ENCODE measurements around the gene SMIM44.
"Not testable (repeated sequence)": the region's sequence is repeated elsewhere in the genome, so short reads cannot be mapped to it uniquely, and the experiment has no call there.

The SMIM44 gene

DNA sequence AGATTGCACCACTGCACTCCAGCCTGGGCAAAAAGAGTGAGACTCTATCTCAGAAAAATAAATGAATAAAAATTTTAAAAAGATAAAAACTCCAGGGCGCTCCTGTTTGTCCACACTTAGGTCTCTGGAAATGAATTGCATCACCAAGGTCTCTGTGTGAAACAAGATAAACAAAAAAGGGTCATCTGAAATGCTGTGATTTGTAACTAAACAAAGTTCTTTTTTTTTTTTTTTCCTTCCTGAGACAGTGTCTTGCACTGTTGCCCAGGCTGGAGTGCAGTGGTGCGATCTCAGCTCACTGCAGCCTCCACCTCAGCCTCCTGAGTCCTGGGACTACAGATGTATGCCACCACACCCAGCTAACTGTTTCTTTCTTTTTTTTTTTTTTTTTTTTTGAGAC lies 34.4 kb upstream of the SMIM44 start:
- DNase-seq = no peak

DNA sequence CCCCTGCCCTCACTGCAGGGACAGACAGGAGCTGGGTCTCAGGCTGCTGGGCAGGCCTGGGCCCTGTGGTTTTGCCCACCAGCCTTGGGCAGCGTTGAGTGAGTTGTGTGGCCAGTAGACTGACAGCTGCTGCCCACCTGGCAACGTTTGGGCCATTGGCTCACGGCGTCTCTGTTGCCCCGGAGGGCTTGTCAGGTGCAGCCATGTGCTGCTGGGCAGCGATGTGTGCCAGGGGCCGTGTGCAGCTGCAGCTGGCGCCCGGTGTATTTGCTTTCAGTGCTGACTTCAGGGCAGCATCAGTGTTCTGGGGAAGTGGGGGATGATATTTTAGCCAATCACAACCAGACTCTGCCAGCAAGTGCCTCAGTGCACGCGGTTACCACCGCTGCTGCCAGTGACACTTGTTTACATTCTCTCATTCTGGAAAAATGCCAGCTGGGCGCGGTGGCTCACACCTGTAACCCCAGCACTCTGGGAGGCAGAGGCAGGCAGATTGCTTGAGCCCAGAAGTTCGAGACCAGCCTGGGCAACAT lies 33.5 kb upstream of the SMIM44 start:
- no peak for DNase-seq

DNA sequence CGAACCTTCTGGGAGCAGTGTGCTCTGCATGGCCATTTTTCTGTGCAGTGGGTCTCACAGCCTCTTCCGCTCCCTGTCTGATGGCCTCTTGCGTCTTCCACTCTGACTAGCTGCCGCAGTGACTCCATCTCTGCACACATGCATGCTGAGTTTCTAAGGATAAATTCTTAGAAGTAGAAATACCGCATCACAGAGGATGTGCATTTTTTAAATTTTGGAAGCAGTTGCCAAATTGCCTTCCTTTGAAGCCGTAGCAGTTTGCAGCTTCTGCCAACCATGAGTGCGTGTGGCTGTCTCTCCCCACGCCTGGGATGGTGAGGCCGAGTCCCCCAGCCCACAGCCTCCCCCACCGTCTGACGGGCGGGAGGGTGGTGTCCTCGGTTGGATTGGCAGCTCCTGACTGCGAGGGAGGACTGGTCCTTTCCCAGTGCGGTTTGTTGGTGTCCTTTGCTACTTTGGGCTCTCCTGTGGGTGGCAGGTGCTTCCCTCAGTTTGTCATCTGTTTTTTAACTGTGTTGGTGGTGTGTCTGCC lies 32.7 kb upstream of the SMIM44 start:
- no peak for DNase-seq

DNA sequence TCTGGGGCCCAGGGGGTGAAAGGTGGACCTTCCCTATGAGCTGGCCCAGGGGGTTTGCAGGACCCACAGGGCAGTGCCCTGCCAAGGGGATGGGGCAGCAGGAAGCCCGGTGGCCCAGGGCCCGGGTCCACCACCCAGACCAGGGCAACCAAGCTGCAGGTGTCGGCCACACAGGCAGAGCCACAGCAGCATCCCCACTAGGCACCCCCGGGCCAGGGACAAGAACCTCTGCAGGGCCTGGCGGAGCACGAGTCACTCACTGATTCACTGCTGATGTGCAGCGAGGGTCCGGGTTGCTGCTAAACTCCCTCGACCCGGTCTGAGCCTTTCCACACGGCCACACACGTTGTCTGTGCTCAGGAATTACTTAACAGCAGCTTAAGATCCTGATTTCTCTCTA lies 31.7 kb upstream of the SMIM44 start:
- DNase-seq = no peak

DNA sequence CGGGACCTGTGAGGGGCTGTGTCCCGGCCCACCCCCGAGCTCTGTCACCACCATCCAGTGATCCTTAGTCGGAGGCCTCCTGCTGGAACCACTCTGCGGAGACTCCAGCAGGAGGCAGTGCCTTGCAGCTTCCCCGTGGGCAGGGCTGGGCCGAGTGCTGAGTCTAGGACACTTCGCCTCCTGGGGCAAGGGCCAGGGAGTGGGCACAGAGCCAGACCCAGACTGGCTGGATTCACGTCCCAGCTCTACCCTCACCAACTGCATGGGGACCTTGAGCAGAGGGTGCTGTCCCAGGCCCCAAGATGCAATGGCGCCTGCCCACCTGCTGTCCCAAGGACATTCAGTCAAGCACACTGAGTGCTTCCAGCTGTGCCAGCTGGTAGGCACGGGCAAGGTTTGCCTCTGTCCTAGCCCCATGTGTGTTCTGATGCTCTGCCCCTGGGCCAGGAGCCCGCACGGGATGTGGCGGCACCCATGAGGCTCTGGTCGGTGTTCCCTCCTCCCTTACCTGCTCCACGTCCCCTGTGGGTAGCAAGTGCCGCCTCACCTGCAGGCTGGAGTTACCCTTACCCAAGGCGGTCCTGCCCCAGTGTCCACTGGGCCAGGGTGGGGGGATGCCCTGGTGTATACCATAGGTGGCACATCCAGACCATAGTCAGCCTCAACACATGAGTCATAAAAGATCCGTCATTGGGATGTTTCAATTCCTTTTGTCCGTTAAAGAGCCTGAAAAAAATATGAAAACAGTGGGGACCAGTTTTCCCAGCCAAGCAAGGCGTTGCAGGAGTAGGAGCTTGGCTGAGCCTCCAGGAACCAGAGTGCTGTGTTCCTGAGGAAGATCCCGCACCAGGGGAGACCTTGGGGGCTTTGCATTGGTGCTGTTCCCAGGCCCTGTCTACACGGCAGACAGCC lies 30.2 kb upstream of the SMIM44 start:
- DNase-seq = no peak

DNA sequence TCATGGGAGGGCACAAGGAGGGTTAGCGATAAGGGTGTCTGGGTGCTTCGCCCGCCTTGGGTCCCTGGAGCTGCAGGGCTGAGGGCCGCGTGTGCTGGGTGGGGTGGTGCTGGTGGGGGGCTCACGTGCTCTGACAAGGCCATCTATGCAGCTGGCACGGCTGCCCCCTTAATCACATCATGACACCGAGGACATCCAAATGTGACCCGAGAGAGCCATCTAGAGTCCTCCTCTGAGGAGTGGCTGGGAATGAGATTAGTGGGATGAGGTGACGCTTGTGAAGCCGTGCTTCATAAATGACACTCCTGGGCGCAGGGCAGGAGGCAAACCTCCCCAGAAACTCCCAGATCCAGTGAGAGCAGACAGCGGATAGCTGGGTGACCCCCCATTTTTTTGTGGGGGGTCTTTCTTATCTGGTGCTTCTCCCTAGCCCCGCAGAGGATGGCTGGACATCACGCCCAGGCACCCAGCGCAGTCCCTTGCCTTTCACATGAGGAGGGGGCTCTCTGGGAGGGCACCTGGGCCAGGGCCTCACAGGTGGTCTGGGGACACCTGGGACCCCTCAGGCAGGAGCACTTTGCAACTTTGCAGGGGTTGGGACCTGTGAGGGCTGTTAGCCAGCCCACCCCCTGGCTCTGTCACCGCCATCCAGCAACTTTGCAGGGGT lies 29.5 kb upstream of the SMIM44 start:
- DNase-seq = no peak

DNA sequence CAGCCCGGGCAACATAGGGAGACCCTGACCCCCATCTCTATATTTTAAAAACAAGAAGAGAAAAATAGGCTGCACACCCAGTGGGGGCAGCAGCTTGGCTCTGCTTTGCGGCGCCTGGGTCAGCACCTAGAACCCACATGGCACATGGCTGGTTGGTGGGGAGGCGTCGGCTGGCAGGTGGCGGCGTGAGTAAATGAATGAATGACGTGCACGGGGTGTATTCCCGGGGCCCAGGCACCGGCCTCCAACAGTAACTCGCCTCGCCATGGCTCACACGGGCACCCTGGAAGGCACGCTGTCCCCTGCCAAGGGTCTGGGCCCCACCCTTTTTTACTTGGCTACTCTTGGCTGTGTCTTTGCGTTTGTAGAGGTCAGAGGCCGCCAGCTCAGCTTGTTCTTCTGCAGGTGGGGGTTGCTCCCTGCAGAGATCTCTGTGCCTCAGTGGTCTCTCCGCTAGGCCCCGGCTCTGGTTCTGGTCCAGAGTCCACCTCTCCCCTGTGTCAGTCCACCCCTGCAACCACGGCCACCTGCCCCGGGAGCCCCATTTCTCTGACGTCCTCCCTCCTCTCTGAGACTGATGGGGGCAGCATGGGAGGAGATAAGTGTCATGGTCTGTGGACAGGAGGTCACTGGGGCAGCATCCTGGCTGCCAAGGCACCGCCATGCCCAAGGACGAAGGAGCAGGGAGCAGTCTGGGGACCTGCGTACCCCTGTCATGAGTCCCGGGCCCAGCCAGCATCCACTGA lies 28.4 kb upstream of the SMIM44 start:
- no peak for DNase-seq

DNA sequence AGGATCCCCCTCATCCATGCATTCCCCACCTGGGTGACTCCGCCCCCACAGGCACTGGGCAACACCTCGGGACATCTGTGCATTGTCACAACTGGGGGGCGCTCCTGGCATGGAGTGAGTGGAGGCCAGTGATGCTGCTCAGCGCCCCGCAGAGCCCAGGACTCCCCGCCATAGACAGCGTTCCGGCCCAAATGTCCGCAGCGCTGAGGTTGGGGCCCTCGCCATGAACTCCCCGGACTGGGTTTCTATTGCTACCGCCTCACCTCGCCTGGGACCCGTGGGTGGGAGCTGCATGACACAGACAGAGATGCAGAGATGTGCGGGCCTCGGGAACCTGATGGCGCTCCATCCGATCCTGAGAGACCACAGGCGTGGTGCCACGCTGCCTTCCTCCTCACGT lies 27.5 kb upstream of the SMIM44 start:
- no peak for DNase-seq

DNA sequence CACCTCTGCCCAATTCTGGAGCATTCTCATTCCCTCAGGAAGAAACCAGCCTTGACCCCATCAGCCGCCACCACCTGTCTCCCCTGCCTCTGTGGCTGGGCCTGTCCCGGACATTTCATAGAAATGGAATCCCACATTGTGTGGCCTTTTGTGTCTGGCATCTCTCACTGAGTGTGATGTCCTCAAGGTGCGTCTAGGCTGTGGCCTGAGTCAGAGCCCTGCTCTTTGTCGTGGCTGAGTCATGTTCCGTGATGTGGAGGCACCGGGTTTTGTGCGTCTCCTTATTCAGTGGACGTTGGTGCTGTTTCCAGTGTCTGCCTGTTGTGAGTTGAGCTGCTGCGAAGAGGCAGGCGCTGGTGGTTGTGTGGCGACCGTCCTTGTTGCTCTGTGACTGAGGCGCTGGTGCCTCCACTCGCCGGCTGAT lies 26.3 kb upstream of the SMIM44 start:
- peak; percentile 17 for DNase-seq

DNA sequence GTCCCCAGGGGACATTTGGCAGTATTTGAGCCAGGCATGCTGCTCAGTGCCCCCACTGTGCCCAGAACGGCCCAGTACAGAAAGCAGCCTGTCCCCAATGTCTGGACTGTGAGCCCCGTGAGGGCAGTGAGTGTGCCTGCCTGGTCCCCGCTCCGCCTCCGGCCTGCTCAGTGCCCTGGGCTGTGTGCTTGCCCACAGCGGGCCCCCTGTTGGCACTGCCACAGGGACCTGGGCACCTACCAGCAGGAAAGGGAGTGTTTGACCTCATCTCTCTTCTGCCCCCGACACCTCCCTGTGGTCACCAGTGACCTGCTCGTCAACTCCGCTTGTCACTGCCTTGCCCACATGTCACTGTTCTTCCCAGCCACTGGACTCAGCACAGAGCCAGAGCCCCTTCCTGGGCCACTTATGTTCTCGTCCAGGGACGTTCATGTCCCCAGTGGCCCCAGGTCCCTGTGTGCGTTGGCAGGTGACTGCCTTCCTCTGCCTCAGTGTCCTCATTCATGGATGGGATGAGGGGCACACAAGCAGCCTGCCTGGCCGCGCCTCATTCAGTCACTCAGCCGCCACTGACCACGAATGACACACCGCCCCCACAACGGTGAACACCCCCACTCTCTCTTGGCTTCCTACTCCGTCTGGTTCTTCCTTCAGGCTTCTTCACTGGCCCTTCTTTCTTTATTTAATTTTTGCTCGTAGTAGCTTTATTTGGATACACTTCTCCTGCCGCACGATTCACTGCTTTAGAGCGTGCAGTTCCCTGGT lies 25.7 kb upstream of the SMIM44 start:
- DNase-seq = no peak

DNA sequence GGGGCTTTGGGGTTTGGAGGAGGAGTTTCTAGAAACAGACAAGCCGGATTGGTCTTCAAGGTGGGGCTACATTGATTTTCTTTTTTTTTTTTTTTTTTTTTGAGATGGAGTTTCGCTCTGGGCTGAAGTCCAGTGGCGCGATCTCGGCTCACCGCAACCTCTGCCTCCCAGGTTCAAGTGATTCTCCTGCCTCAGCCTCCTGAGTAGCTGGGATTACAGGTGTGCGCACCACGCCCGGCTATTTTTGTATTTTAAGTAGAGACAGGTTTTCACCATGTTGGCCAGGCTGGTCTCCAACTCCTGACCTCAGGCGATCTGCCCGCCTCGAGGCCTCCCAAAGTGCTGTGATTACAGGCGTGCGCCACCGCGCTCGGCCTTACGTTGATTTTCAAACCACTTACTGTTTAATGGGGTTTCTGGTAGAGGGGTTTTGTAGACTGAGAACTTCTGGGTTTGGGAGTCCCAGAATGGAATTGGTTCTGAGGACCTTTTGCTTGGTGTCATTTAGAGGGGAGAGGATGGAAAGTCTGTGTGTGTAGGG lies 24.9 kb upstream of the SMIM44 start:
- DNase-seq = not testable (repeated sequence)

DNA sequence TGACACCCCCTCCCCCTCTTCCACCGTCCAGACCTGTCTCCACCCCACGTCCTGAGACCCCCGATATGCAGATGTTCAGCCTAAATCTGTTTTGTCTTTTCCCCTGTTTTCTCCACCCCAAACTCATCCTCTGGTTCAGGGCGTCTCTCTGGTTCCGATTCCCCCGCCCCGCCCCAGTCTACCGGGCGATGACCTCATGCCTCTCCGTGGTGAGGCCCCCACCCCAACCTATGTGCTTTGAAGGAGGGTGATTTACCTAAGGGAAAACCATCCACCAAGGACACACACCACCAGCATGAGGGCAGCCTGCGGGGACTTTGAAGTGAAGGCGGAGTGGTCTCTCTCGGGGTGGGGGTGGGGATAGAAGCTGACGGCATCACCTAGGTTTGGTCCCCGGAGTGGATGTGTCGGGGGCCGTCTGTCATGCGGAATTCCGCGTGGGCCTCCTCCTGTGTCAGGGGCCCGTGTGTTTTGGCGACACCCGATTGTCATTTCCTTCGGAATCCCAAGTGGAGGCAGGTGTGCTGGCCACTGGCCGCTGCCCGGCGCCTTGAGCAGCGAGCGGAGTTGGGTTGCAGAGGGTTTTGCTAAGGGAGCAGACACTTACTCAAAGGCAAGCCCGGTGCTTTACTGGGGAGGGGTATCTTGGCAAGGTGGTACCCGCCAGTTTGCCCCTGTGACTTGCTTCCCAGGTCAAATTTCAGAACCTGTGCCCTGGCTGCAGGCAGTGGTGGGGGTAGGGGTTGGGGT lies 24.3 kb upstream of the SMIM44 start:
- no peak for DNase-seq

DNA sequence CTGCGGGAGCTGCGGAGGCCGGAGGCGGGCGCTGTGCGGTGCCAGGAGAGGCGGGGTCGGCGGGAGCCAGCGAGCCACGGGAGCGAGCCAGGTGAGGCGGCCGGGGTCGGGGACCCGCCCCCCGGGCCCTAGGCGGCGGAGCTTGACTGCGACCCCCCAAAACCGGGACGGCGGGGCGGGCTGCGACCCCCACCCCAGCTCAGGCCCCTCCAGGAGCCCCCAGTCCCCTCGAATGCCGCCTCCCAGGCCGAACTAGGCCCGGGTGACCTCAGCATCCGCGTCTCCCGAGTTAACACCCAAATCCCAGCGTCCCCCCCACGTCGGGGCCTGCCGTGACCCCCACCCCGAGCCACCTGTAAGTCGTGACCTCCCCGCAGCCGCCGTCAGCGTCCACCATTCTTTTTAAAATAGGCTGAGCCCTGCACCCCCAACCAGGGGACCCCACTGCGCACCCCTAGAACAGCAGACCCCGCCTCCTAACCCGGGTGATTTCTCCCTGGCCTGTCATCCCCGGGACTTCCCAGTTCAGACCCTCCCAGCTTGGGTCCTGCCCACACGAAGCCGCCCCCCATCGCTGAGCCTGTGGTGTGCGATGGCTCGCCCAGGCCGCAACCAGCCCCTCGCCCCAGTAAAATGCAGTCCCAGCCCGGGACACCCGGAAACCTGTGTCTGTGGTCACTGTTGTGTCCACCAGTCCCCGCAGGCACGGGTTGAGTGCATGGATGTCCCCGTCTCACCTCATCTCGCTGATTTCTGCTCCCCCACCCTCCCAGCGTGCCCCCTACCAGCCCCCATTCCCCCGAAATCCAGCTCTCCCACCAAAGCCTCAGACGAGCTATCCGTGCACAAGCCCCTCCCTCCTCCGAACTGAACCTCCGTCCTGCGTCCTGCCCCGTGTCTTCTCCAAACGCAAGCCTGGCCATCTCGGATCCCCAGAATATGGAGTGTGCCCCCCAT lies 23.4 kb upstream of the SMIM44 start:
- peak; percentile 23 for DNase-seq

DNA sequence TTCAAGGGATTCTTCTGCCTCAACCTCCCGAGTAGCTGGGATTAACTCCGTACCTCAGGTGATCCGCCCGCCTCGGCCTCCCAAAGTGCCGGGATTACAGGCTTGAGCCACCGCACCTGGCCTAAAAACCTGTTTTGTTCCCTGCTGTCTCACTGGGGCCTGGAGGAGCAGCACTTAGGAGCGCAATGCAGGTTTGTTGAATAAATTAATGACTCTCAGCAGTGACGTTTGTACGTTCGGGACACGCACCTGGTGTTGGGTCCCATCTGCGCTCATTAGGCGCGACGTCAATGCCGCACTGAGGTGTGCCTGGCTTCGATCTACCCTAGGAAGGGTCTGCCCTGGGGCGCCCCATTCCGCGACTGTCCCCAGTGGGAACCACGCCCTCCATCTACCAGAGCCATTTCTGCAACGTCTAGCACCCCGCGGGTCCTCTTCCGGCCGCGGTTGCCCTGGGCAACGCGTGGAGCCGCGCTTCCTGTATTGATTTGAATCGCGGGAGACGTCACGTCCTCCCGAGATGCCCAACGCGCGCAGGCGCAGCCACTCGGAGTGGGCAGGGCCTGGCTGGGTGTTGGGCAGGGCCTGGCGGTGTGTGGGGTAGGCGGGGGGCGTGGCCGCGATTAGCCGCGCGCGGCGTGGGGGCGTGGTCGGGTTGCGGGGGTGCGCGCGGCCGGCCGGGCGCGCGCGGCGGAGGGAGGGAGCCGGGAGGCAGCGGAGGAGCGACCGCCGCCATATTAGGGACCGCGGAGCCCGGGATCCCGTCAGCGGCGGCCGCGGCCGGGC lies 22.6 kb upstream of the SMIM44 start, which contains the start of gene FZR1:
Gene FZR1, plus strand, starts transcription at position 714 of the 786 bp plus-strand sequence. CDS start 16,679 bp downstream, outside the sequence.
- peak; percentile 100 for DNase-seq

DNA sequence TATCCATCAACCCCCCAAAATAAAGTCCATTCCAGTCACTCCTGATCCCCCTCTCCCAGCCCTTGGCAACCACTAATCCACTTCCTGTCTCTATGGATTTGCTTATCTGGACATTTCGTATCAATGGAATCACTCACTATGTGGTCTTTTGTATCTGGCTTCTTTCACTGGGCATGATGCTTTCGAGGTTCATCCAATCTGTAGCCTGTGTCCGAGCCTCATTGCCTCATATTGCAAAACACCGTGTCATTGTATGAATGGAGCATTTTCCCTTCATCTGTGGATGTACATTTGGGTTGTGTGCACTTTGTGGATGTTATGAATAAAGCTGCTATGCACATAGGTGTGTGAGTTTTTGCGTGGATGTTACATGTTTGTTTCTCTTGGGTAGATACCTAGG lies 21.5 kb upstream of the SMIM44 start:
- DNase-seq = no peak

DNA sequence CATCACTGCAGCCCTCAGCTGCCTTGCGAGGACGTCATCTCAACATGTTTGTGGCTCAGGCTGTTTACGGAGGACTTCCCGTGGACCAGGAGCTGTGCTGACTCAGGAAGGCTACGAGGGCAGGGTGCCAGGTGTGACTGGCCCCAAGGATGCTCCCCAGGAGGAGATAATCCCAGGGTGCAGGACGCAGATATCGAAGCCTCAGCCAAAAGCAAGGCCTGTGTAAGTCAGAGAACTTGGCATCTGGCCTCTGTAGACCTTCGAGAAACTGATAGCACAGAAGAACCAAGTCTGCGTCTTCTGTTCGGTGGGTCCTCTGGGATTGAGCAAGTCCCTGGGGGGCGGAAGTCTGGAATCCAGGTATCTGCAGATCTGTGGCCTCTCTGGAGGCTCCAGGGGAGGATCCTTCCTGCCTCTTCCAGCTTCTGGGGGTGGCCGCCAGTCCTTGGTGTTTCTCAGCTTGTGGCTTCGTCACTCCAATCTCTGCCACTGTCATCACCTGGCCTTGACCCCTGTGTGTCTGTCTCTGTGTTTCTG lies 19.9 kb upstream of the SMIM44 start:
- DNase-seq = no peak

DNA sequence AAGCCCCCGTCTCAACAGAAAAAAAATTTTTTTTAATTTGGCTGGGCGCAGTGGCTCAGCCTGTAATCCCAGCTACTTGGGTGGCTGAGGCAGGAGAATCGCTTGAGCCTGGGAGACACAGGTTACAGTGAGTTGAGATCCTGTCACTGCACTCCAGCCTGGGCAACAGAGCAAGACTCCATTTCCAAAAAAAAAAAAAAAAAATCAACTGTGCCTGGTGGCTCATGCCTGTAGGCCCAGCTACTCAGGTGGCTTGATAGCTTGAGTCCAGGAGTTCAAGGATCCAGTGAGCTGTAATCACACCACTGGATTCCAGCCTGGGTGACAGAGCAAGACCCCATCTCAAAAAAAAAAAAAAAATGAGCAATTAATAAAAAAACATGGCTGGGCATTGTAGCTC lies 18.5 kb upstream of the SMIM44 start:
- DNase-seq = no peak

DNA sequence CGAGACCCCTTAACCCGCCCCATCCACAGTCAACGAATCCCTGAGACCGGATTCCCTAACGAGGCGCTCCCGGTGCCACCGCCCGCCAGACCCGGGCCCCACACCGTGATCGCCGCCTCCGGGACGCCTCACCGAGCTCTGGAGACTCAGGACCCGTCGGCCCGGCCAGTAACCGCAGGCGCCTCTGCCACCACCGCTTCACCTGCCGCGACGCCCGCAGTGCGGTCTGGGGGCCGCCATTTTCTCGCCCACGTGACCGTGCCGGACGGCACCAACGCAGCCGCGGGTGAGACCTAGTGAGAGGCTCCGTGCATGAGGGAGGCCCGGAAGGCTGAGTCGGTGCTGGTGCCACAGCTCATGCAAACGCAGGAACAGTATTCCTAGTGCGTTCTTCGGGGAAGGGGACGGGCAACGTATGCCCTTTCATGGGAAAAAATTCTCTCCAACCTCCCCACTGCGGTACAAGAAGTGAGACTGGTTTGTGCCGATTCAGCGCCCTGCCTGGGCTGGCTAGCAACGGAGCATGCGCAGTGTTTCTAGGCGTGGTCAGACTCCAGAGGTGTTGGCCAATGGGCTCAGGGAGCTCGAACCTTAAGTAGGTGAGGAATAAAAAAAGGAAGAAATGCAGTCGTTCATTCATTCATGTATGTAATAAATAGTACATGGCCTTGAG lies 17.3 kb upstream of the SMIM44 start, which contains the start of gene DOHH:
Gene DOHH, minus strand, starts transcription at position 246 of the 673 bp plus-strand sequence. CDS start 3,860 bp downstream, outside the sequence.
- peak; percentile 98 for DNase-seq

Measured in activated CD4-positive, alpha-beta T cell treated with anti-CD3 and anti-CD28 coated beads, Interleukin-2, amount 50 U/mL, for 16 hours (primary cell).